Superior temporal gyrus (tissue), 1 donor: ENCODE results near the gene C1GALT1C1L.
"Not testable (repeated sequence)": the region's sequence is repeated elsewhere in the genome, so short reads cannot be mapped to it uniquely, and the experiment has no call there.

Experiments used
- DNase-seq: peaks from one replicate; pipeline ENCODE4 v3.0.0-alpha.2; 2016; ENCODE audit errors: extremely low spot score

Gene C1GALT1C1L

DNA sequence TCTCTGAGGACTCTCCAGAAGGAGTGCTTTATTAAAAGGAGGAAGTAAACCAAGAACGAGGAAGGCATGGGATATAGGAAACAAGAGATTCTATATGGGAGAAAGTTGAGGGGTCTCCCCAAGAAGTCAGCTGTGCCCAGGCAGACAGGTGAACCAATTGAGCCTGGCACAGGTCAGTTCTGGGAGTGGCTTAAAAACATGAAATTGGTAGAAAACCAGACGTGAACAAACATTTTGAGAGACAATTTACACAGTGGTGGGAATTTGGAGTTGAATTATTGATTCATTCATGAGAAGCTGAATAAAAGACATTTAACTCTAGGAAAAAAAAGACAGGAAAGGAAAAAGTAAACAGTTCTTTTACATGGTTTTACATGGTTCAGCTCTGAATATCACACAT lies 22.7 kb downstream of the C1GALT1C1L start:
- DNase-seq: no peak

GRCh38 chr2:43648994-43649701 lies 27.1 kb downstream of the C1GALT1C1L start:
- DNase-seq: no peak

GRCh38 chr2:43643680-43644079 lies 32.5 kb downstream of the C1GALT1C1L start:
- no peak for DNase-seq

DNA sequence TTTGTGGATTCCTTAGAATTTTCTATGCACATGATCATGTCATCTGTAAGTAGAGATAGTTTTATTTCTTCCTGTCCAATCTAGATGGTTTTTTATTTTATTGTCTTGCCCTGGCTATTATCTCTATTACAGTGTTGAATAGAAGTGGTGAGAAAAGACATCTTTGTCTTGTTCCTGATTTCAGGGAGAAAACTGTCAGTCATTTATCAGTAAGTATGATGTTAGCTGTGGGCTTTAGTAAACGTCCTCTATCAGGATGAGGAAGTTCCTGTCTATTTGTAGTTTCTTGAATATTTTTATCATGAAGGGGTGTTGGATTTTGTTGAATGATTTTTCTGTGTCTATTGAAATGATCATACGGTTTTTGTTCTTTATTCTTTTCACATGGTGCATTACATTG lies 33.9 kb downstream of the C1GALT1C1L start:
- no peak for DNase-seq

GRCh38 chr2:43637030-43637803 lies 39.0 kb downstream of the C1GALT1C1L start, which contains the start of gene PLEKHH2:
Gene PLEKHH2, plus strand, starts transcription at chr2:43637260. Its CDS starts 7,414 bp downstream, at chr2:43644674.
- DNase-seq: peak; percentile 61

DNA sequence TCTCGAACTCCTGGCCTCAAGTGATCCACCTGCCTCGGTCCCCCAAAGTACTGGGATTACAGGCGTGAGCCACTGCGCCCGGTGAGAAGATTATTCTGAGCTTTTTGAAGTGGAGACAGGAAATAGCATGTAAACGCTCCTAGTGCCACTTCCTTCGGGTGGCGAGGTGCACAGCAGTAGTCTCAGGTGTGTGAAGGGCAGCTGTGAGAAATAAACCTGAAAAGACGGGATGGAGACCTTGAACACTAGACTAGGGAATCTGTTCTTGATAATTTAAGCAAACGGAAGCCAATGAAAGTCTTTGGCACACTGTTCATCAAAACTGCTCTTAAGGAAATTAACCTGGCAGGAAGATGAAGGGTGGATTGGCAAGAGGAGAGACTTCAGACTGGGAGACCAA lies 39.6 kb downstream of the C1GALT1C1L start:
- no peak for DNase-seq

- DNase-seq: not testable (repeated sequence)
Observed at GRCh38 chr2:43636153-43636552, 40.1 kb downstream of the C1GALT1C1L start.

DNA sequence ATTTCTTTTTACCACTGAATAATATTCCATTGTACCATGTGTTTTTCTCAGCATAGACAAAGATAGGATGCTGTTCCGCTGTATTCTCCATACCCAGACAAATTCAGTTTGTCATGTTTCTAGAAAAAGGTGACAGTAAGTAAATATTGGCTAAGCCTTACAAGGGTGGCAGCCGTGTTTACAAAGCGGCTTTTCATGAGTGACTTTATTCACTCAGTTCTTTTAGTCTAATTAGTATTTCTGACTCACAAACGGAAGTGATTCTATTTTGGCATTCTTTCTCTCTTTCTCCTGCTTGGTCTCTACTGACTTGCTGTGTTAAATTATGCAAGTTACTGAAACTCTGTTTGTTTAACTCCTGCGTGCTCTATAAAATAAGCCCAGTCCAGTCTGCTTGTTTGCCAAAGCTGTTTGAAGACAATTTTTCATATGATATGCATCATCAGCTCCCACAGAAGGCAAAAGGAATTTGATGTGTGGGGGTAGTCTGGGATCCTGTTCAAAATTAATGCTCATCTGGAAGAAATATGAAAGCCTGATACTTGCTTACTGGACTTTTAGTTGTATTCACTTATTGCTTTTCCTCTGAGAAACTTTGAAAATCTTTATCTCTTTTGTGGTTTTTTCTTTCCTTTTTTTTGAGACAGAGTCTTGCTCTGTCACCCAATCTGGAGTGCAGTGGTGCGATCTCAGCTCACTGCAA lies 41.5 kb downstream of the C1GALT1C1L start:
- peak; percentile 33 for DNase-seq

DNA sequence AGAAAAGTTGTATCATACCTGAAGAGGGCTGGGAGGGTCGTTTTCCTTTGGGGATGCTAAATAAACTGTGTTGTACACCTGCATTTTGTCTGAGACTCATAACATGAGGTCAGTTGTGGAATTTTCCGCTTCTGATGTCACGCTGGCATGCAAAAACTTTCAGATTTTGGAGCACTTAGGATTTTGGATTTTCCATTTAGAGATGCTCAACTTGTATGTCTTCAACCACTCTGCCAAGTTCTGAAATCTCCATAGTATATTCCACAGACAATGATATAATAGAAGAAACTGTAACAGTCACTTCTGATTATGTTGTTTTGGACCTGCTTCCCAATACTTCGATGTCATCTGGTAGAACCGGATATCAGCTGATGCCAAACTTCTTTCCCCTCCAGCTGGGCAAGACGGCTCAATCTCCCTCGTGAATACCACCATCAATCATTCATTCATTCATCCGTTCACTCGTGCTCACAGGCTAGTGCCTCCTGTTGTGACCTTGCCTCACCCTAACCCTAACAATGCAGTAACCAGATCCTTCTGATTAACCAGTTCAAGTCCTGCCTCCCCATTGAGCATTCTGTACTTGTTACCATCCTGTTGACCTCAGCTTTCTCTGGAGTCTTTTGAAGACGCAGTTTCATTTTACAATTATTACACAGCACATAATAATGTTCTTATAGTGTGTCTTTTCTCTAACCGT lies 44.5 kb downstream of the C1GALT1C1L start:
- no peak for DNase-seq
